HG02973 (cell line): Measurements from ENCODE around the gene OR2T2.
A peak's percentile ranks its signal among the peaks of the same experiment; 100 is the strongest.
"Not testable (repeated sequence)": the region's sequence is repeated elsewhere in the genome, so short reads cannot be mapped to it uniquely, and the experiment has no call there.

Source experiments
- ATAC-seq: cut with Tn5 transposase; IDR thresholded peaks from one replicate; pipeline ENCODE4 v1.9.1; 2021; ENCODE audit warnings: moderate library complexity; ENCODE audit not compliant: unreplicated experiment

The OR2T2 gene

DNA sequence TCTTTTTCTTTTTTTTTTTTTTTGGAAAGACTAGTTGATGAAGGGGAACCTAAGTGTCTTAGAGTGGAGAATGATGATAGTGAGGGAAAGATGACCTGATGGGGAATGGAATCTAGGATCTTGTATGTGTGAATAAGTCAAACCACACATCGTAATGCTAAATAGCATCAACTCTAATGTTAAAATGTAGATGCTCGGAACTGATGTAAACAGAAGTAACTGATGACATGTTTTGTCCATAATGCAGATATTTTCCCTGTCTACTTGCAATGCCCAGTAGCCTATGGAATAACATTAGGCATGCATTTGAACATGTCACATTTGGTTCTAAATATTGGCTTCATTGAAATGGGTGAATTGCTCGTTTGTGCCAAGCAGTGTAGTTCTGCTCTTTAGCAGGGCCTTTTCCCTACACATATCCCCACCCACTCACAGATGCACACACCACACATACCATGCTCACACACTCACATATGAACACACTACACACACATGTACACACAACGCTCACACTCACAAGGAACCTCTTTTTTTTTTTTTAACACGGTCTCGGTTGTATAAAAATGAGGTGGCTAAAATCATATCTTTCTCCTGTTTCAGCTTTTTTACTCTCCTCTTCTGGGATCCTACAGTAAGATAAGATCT lies 4.5 kb downstream of the OR2T2 start:
- ATAC-seq: not testable (repeated sequence)

DNA sequence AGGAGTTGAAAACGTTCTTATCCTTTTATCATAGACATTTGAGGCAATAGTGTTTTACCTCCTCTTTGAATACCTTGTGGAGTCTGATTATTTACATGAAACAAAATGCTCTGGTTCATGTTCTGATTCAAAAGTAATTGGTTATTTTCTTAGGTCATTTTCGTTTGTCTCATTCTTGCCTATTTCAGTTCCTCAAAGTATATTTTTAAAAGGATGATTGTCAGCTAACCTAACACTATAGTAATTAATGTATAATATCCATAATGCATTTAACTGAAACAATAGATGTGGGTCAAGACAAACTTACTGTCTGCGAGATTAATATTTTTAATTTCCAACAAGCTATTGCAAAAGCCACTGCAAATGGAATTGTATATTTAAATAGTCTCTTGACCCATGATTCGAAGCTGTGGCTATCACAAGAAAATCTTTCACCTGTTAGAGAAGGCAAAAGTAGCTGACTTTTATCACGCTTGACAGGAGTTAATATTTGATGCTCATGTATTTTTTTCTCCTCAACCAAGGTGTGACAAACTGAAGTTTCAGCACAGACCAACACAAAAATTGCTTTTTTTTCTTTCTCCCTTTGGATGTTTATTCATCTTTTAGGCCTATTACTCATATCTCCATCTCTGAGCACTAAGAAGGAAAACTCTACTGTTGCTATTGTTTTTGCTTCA lies 5.2 kb downstream of the OR2T2 start:
- ATAC-seq: peak; percentile 66

DNA sequence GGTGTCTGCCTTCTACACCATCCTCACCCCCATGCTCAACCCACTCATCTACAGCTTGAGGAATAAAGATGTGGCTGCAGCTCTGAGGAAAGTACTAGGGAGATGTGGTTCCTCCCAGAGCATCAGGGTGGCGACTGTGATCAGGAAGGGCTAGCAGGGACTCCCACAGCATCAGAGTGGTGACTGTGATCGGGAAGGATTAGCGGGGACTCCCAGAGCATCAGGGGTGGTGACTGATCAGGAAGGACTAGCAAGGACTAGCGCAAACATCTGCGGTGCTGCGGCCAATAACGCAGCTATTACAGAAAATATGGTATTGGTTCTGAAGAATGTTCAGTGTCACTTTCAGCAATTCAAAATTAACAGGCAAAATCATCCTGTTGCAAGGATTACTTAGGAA lies 8.2 kb downstream of the OR2T2 start:
- not testable (repeated sequence) for ATAC-seq

DNA sequence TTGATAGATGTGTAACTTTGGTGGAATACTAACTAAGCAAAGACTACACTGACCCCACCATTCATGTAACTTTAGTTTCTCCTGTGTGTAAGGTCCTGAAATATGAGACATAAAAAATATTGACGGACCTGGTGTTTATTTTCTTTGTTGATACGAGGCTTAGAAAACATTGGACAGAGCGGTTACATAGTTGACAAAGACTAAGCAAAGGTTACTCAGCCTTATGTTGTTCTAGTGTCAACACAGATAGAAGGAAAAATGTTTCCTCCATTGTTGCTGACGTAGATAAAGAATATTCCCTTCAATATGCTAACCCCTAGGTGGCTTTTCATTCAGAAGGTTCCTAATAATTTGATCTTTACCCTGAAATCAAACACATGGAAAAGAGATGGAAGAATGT lies 9.6 kb downstream of the OR2T2 start:
- ATAC-seq: not testable (repeated sequence)

DNA sequence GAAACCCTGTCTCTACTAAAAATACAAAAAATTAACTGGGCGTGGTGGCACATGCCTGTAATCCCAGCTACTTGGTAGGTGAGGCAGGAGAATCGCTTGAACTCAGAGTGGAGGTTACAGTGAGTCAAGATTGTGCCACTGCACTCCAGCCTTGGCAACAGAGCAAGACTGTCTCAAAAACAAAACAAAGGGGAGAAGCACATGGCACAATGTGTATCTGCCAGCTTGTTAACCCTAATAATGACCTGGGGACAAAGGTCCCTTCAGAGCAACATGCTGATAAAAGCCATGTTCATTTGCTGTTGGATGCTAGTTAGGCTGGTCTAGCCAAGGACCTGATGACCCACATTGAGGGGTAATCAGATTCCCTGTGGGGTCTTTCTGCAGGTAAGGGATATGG lies 11.2 kb downstream of the OR2T2 start:
- not testable (repeated sequence) for ATAC-seq

DNA sequence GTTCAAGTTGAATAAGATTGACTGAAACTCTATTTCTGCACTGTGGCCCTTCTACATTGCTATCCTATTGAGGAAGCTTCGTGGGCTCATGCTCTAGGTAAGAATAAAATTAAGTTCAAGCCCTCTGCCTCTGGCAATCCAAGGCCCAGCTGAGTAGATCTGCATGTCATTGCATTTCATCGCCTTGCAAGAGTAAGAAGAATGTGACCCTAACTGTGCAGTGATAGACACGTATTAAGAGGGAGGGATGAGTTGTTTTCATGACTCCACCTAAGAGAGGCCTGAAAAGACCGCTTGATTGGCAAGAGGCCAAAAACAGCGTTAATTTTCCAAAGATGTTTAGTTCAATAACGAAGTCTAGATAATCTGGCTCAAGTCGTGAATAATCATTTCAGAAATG lies 13.7 kb downstream of the OR2T2 start:
- not testable (repeated sequence) for ATAC-seq

DNA sequence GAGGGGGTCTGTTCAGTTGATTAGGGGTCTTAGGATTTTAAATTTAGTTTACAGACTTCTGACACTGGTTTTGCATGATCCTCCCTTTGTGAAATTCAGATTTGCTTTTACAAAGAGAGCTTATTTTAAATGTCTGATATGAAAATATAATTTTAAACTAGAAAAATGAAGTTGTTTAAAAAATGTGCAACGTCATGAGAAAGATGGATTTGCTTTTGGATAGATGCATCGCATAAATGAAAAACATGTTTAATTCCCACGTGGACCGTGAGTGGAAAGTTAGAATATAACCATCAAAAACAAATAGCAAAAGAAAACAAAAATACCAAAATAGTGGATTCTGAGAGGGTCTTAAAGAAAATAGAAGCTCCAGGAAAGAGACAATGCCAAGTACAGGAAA lies 25.7 kb downstream of the OR2T2 start:
- no peak for ATAC-seq

DNA sequence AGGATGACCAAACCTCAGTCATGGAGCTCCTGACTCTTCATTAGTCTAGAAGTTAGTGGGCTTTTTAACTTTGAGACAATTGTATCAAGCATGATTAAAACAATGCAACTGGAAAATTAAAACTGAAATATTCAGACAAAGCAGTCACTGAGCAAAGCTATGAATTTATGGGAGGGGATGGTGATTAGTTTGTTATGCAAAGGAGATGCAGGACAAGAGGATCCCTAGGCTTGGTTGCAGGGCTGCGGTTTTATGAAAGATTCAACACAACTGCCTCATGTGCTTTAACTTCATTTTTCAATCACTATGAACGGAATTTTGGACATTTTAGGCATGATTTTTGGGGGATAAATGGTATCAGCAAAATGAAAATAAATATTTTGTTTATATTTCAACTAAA lies 26.7 kb downstream of the OR2T2 start:
- ATAC-seq: not testable (repeated sequence)

DNA sequence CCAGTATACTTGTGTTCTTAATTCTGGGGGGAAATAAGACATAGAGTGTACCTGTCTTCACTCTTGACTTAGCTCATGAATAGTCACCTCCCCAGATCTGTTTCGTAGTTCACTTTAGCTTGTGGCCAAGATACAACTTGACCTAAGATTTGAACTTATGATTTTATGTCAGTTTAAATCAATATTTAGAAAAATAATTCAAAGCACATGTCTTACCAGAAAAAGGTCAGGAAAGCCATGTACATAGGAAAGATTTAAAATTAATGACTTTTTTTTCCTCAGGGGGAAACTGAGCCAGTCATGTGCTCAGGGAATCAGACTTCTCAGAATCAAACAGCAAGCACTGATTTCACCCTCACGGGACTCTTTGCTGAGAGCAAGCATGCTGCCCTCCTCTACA lies 27.6 kb downstream of the OR2T2 start, which contains the start of gene OR2T3:
Gene OR2T3 (plus strand): TSS at position 301 of the 400 bp plus-strand sequence. CDS start 0 bp downstream, at position 301.
- not testable (repeated sequence) for ATAC-seq

DNA sequence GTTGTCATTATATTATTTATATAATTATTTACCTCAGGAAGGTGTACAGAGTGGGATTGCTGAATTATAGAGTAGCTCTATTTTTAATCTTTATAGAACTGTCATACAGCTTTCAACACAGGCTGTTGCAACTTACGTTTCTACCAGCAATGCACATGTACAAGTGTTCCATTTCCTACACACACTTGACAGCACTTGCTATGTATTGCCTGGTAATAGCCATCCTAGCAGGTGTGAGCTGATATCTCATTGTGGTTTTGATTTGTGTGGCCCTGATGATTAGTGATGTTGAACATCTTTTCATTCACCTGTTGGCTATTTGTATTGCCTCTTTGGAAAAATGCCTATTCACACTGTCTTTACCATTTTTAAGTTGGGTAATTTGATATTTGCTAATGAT lies 30.2 kb downstream of the OR2T2 start:
- not testable (repeated sequence) for ATAC-seq

DNA sequence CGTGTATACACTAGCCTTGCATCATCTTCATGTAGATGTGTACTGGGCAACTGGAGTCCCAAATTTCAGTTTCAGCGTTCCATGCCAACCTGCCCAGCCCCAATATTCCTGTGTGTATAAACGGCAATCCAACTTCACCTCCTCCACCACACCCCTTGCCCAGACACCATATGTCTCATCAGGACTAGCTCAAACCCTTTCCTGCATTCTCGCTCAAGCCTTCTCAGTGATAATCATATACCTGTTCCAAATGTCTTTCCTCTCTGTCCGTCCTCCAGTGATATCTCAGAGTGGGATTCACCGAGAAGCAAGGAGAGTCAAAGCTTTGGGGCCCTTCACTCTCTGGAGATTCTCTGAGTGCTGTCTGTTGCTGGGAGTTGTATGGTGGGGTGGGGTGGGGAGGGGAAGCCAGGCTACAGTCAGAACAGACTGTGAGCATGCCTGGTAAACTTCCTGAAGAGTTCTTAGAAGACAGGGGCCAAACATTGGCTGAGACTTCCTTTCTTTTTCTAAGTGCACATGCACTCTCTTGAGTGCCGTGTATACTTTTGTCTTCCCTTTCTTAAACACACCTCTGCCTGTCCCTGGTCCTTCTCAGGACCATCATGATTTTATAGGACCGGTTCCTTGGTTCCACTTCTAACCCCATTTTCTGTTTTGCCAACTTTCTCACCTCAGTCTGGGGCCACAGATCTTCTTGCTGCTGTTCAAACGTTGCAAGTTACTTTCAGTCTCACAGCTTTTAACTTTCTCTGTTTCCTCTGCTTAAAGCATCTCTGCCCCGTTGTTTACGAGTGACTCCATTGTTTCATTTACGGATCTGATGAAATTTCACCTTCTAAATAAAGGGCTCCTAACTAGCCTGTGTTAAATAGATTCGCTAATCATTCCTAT lies 36.5 kb downstream of the OR2T2 start:
- ATAC-seq: peak; percentile 89

DNA sequence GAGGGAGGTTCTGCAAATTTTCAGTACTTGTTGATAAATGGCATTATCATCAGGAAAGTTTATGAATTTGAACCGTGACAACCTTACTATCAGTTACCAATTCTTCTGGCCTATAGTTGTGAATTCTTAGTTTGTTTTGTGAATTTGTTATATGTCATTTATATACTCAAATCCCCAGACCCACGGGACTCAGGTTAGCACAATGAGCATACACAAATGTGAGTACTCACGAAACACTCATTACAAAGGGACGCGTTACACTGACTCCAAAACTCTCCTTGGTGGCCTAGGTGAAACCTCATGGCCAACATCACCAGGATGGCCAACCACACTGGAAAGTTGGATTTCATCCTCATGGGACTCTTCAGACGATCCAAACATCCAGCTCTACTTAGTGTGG lies 42.9 kb downstream of the OR2T2 start, which contains the start of gene OR2T5:
Gene OR2T5 (plus strand): TSS at position 301 of the 400 bp plus-strand sequence. CDS start 0 bp downstream, at position 301.
- not testable (repeated sequence) for ATAC-seq

DNA sequence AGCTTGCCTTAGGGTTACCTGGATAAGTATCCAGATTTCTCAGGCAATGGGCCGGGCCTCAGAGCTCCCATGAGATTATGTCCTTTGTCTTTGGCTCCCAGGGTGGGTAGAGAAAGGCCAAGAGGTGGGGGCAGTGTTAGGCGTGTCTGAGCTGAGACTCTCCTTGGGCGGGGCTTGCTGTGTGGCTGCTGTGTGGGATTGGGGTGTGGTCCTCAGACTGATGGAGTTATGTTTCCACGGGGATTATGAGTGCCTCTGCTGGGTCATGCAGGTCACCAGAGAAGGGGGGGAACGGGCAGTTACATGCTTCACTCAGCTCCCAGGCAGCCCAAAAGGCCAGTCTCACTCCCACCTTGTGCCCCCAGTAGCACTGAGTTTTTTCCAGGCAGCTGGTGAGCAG lies 51.2 kb downstream of the OR2T2 start:
- ATAC-seq: not testable (repeated sequence)

DNA sequence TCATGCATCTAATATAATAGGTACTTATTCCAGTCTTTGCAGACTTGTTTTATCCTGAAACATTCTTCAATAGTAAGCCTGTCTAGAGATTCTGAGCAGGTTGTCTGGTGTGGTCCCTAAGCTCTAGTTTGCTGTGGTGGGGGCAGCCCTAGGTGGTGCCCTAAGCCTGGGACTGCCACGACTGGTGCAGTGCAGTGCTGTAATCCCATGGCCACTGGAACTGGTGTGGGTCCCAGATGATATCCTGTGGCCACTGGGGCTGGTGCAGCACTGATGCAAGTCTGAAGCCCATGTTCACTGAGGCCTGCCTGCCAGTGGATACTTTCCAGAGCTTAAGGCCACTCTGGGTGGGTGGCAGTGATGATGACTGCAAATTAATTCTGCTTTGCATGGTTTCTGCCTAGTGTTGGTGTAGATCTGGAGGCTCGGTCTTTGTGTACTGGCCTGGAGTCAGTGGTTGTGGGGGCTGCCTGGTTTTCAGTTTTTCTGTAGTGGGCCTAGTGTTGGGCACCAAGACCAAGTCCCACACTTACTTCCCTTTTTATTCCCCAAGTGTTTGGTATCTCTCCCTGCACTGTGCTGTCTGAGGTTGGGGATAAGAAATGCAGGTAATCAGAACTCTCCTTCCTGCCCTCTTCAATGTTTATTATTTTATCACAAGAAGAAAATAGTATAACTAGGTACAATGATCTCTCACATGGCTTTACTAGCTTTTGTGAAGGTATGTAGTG lies 55.0 kb downstream of the OR2T2 start:
- not testable (repeated sequence) for ATAC-seq
